Measurements from ENCODE around the gene SOBP.

- TF ChIP-seq EZH2 (IDR thresholded peaks at IDR 0.05; ENCODE audit: low read length) (no peak), CTCF (optimal IDR thresholded peaks at IDR 0.05 in 1 of 3, IDR thresholded peaks at IDR 0.05 in 1 of 3, conservative IDR thresholded peaks at IDR 0.05 in 1 of 3; ENCODE audit: extremely low read depth in 1 of 3, insufficient read depth in 2 of 3, low read length in 3 of 3) (no peak)
Measured at GRCh38 chr6:107641500-107641941, 151.6 kb downstream of the SOBP start.
